Fibroblast of lung (primary cell): ENCODE measurements around the gene POLG. TPM values are rescaled to one million over a fixed set of nuclear protein-coding genes. Genes with fewer than 3 reads are reported as not detected.
A peak's percentile ranks its signal among the peaks of the same experiment; 100 is the strongest.

ENCODE experiments used
- DNase-seq, 2 donors: peaks; one replicate each; pipeline versions ENCODE4 v3.0.0 to v3.0.0-alpha.2; 2010; ENCODE audit warnings: low read depth in 2 of 2
- H2AFZ ChIP-seq: 2 replicates; pipeline ENCODE4 v1.5.1; 2012; ENCODE audit warnings: low read length, control low read depth, inconsistent platforms
- H3K27ac ChIP-seq: 2 replicates; pipeline ENCODE4 v1.5.1; 2011; ENCODE audit warnings: low read length, control low read depth; ENCODE audit not compliant: insufficient read depth
- H3K27me3 ChIP-seq: 2 replicates; pipeline ENCODE4 v1.5.1; 2011; ENCODE audit warnings: mild to moderate bottlenecking, low read length; ENCODE audit not compliant: control insufficient read depth, insufficient read depth
- H3K36me3 ChIP-seq: 2 replicates; pipeline ENCODE4 v1.5.1; 2011; ENCODE audit warnings: low read length; ENCODE audit not compliant: control insufficient read depth, insufficient read depth
- H3K4me1 ChIP-seq: 2 replicates; pipeline ENCODE4 v1.5.1; 2011; ENCODE audit warnings: low read length; ENCODE audit not compliant: control insufficient read depth, insufficient read depth; ENCODE audit errors: extremely low read depth
- H3K4me2 ChIP-seq: 2 replicates; pipeline ENCODE4 v1.5.1; 2011; ENCODE audit warnings: low read length, control low read depth; ENCODE audit not compliant: insufficient read depth; ENCODE audit errors: extremely low read depth
- H3K4me3 ChIP-seq, 4 experiments: fragments of 200-600 bp in 1 of 4; sonication (generic) in 1 of 4; replicated peaks in 1 of 4; 2 replicates each; pipeline ENCODE4 v1.5.1; 2011 to 2016; ENCODE audit warnings: low read length in 4 of 4, low read depth in 3 of 4, mild to moderate bottlenecking in 3 of 4, control low read depth in 2 of 4, inconsistent platforms in 1 of 4, mixed read lengths in 1 of 4; ENCODE audit not compliant: insufficient read depth in 1 of 4; ENCODE audit errors: control extremely low read depth in 1 of 4
- H3K79me2 ChIP-seq: 2 replicates; pipeline ENCODE4 v1.5.1; 2012; ENCODE audit warnings: mild to moderate bottlenecking, low read length, inconsistent platforms; ENCODE audit not compliant: control insufficient read depth, insufficient read depth
- H3K9ac ChIP-seq: 2 replicates; pipeline ENCODE4 v1.5.1; 2011; ENCODE audit warnings: mild to moderate bottlenecking, low read length, control low read depth; ENCODE audit not compliant: insufficient read depth
- H3K9me3 ChIP-seq: 2 replicates; pipeline ENCODE4 v1.5.1; 2012; ENCODE audit warnings: low read depth, low read length; ENCODE audit not compliant: control insufficient read depth, insufficient read depth
- H4K20me1 ChIP-seq: 2 replicates; pipeline ENCODE4 v1.5.1; 2011; ENCODE audit warnings: low read length; ENCODE audit not compliant: control insufficient read depth, insufficient read depth; ENCODE audit errors: extremely low read depth
- CTCF ChIP-seq, 2 donors: IDR thresholded peaks in 1 of 2; conservative IDR thresholded peaks in 1 of 2; 1 replicate in 1 of 2; 2 replicates in 1 of 2; pipeline ENCODE4 v1.5.1; 2011 to 2012; ENCODE audit warnings: low read length in 2 of 2, control low read depth in 1 of 2, inconsistent platforms in 1 of 2, low read depth in 1 of 2, mild to moderate bottlenecking in 1 of 2
- EZH2 ChIP-seq: IDR thresholded peaks from 2 replicates; pipeline ENCODE4 v1.5.1; 2012; ENCODE audit warnings: low read length, control low read depth, mild to moderate bottlenecking; ENCODE audit errors: missing control alignments
- polyA plus RNA-seq, 2 donors: library from polyadenylated mRNA; depleted of rRNA in 1 of 2; stranded (reverse) in 1 of 2; unstranded in 1 of 2; fragments of >200 nt; gene quantifications; 2 replicates each; pipeline ENCODE4 v1.2.1, GENCODE V29; 2011 to 2012; ENCODE audit warnings: missing spikeins in 1 of 2
- total RNA-seq: library from RNA; depleted of rRNA; stranded (reverse); fragments of >200 nt; gene quantifications from 2 replicates; pipeline ENCODE4 v1.2.1, GENCODE V29; 2014

The POLG gene
- total and polyA plus RNA-seq, 2 donors (not counting 1 experiment from before 2014, with no cell fraction given): 20.4 to 61.3 TPM

DNA sequence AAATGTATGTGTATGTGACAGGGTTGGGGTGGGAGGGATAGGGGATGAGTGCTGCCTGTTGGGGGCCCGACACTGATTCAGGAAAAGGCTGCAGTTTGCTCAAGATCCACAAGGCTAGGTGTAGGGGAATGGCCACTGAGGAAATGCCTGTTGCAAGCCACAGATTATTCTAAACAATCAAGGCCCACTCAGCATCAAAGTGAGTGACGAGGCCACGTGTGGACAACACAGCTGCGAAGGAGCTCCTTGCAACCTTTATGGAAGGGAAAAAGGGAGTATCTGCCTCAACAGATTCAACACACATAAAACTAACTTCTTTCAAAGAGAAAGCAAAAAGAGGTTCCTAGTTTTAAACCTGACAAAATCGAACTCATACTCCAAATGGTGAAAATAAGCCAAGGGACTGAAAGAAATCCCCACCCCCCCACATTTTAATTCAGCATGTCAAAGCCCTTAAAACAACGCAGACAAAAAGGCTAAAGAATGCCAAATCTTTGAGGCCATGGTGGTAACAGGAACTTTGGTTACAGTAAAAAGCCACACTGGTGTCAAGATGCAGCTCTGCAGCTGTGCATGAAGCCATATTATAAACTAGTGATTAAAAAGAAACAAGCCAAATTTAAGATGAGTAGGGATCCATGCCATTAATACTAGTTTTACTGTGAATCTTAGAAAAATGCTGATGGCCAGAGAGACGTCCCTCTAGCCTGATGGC lies 3.6 kb downstream of the POLG start:
- Histone ChIP-seq H3K36me3 (peaks cover 50% of the 10 kb centered on the region), H3K9me3 (no peaks in the 10 kb centered on the region), H3K9ac (no peak overlapping the region), H3K4me1 (peaks cover 10% of the 10 kb centered on the region), H4K20me1 (no peaks in the 10 kb centered on the region), H3K79me2 (peaks cover 55% of the 10 kb centered on the region), H3K4me2 (peak overlapping the region; percentile 1), H2AFZ (no peak overlapping the region), H3K27ac (no peak overlapping the region), H3K27me3 (no peaks in the 10 kb centered on the region), H3K4me3 (no peak overlapping the region)
- TF ChIP-seq CTCF (conservative IDR thresholded peaks at IDR 0.05 in 1 of 2, IDR thresholded peaks at IDR 0.05 in 1 of 2; ENCODE audit: low read depth in 1 of 2, low read length in 2 of 2): no peak
- TF ChIP-seq EZH2: no peak
- DNase-seq: no peak

DNA sequence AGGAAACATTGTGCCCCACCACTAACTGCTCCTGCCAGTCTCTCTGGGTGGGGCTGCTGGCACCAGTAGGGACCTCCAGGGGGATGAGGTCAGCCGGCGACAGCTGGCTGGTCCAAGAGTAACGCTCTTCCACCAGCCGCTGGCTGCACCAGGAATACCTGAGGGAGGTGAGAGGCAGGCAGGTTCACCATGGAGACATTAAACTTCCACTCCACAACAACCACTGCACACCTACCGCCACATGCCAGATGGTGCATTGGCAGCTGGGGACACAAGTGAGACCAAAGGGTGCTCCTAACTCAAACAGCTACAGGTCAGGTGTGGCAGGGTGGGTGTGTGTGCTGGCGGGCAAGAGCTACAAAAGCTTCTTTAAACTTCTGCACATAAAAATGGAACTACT lies 4.5 kb downstream of the POLG start:
- Histone ChIP-seq H3K9me3 (no peaks in the 10 kb centered on the region), H3K9ac (no peak overlapping the region), H3K4me1 (peaks cover 10% of the 10 kb centered on the region), H3K4me3 (no peak overlapping the region), H2AFZ (no peak overlapping the region), H3K4me2 (no peak overlapping the region), H3K36me3 (peaks cover 56% of the 10 kb centered on the region), H3K27me3 (no peaks in the 10 kb centered on the region), H3K27ac (no peak overlapping the region), H3K79me2 (peaks cover 55% of the 10 kb centered on the region), H4K20me1 (no peaks in the 10 kb centered on the region)
- TF ChIP-seq CTCF (conservative IDR thresholded peaks at IDR 0.05 in 1 of 2, IDR thresholded peaks at IDR 0.05 in 1 of 2; ENCODE audit: low read depth in 1 of 2, low read length in 2 of 2) (no peak), EZH2 (no peak)
- no peak for DNase-seq

DNA sequence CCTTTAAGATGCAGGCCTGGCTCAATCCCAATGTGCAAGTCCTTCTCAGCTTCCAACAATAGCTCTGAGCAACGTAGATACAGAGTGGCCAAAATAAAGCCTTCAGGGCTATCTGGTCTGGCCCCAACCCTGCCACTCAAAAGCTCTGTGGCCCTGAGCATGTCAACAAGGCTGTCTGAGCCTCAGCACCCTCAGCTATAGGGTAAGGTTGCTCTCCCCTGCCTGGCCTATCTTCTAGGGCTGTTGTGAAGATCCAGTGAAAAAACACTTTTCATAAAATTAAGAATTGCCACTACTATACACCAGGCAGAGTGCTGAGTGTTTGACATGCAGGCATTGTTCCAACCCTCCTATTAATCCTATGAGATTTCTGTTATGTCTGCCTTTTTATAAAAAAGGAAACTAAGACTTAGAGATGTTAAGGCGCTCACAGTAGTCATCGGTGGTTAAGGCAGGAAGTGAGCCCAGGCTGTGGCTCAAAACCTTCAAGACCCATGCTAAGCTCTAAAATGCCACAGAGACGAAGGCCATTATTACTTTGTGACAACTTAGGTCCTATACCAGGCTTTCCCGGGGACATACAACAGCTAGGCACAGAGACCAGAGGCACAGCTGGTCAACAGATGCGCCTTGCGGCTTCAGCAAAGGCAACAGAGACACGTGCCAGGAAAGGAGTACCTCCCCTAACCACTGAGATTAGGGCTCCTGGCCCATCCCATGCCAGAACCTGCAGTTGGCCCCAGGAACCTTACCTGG lies 5.1 kb downstream of the POLG start:
- no peak overlapping the region for H3K27ac ChIP-seq
- no peaks in the 10 kb centered on the region for H3K27me3 ChIP-seq
- no peak overlapping the region for H3K9ac ChIP-seq
- no peak for DNase-seq
- H3K9me3 ChIP-seq: no peaks in the 10 kb centered on the region
- no peak for TF ChIP-seq EZH2
- no peak for TF ChIP-seq CTCF (conservative IDR thresholded peaks at IDR 0.05 in 1 of 2, IDR thresholded peaks at IDR 0.05 in 1 of 2; ENCODE audit: low read depth in 1 of 2, low read length in 2 of 2)
- no peak overlapping the region for H3K4me2 ChIP-seq
- no peaks in the 10 kb centered on the region for H4K20me1 ChIP-seq
- peaks cover 56% of the 10 kb centered on the region for H3K36me3 ChIP-seq
- H3K4me1 ChIP-seq: peaks cover 10% of the 10 kb centered on the region
- H3K4me3 ChIP-seq: no peak overlapping the region
- H2AFZ ChIP-seq: no peak overlapping the region
- H3K79me2 ChIP-seq: peaks cover 55% of the 10 kb centered on the region
